GM03348 (cell line): ENCODE data around the gene ATP5PB.
A peak's percentile ranks its signal among the peaks of the same experiment; 100 is the strongest.

Source experiments
- DNase-seq: peaks from one replicate; pipeline ENCODE4 v3.0.0; 2012; ENCODE audit warnings: low spot score

Gene ATP5PB

GRCh38 chr1:111446967-111447892 lies 2.0 kb upstream of the ATP5PB start:
- no peak for DNase-seq

GRCh38 chr1:111448482-111448917 lies 764 bp upstream of the ATP5PB start:
- peak; percentile 38 for DNase-seq

- no peak for DNase-seq
These were observed 396 bp downstream of the ATP5PB start for GRCh38 chr1:111449703-111450017.

- no peak for DNase-seq
These were observed 921 bp downstream of the ATP5PB start for GRCh38 chr1:111450185-111450584.

GRCh38 chr1:111452581-111452980 lies 3.3 kb downstream of the ATP5PB start:
- DNase-seq: no peak

- no peak for DNase-seq
These were observed 4.4 kb downstream of the ATP5PB start for GRCh38 chr1:111453706-111454105.

GRCh38 chr1:111454859-111455641 lies 5.8 kb downstream of the ATP5PB start:
- DNase-seq: no peak

GRCh38 chr1:111455642-111456031 lies 6.4 kb downstream of the ATP5PB start:
- no peak for DNase-seq

- DNase-seq: no peak
These were observed 12.5 kb downstream of the ATP5PB start for GRCh38 chr1:111461765-111462164.

GRCh38 chr1:111462370-111463028 lies 13.2 kb downstream of the ATP5PB start:
- DNase-seq: no peak

GRCh38 chr1:111463029-111463683 lies 13.9 kb downstream of the ATP5PB start:
- DNase-seq: peak; percentile 12

- DNase-seq: no peak
These were observed 16.5 kb downstream of the ATP5PB start for GRCh38 chr1:111465754-111466153.

GRCh38 chr1:111466480-111466879 lies 17.2 kb downstream of the ATP5PB start:
- no peak for DNase-seq

- no peak for DNase-seq
These were observed 18.8 kb downstream of the ATP5PB start for GRCh38 chr1:111467865-111468716.

- no peak for DNase-seq
These were observed 19.4 kb downstream of the ATP5PB start for GRCh38 chr1:111468717-111469100.

- no peak for DNase-seq
These were observed 20.3 kb downstream of the ATP5PB start for GRCh38 chr1:111469539-111469938.

GRCh38 chr1:111470596-111470995 lies 21.3 kb downstream of the ATP5PB start:
- DNase-seq: no peak

- DNase-seq: no peak
These were observed 21.7 kb downstream of the ATP5PB start for GRCh38 chr1:111471012-111471411.

- DNase-seq: no peak
These were observed 22.3 kb downstream of the ATP5PB start for GRCh38 chr1:111471538-111471937.

- no peak for DNase-seq
These were observed 24.8 kb downstream of the ATP5PB start for GRCh38 chr1:111474106-111474505.

- DNase-seq: no peak
These were observed 25.3 kb downstream of the ATP5PB start for GRCh38 chr1:111474521-111474920.
